ENCODE results near the gene DPPA5. TPM values are rescaled to one million over a fixed set of nuclear protein-coding genes. Genes with fewer than 3 reads are reported as not detected.
"Not testable (repeated sequence)": the region's sequence is repeated elsewhere in the genome, so short reads cannot be mapped to it uniquely, and the experiment has no call there.

The DPPA5 gene
- total and polyA plus RNA-seq, 2 donors (not counting 1 experiment from before 2014, with no cell fraction given), result not detected

DNA sequence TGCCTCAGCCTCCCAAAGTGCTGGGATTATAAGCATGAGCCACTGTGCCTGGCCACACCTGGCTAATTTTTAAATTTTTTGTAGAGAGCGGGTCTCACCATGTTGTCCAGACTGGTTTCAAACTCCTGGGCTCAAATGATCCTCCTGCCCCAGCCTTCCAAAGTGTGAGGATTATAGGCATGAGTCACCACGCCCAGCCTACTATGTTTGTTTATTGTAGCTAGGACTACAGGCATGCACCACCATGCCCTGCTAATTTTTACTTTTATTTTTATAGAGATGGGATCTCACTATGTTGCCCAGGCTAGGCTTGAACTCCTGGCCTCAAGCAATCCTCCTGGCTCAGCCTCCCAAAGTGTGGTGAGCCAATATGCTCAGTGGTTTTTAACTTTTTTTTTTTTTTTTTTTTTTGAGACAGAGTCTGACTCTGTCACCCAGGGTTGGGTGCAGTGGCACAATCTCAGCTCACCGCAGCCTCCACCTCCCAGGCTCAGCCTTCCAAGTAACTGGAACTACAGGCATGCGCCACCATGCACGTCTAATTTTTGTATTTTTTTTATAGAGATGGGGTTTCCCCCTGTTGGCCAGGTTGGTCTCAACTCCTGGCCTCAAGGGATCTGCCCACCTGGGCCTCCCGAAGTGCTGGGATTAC lies 28.5 kb upstream of the DPPA5 start:
- H4K20me1 ChIP-seq (ENCODE audit: control insufficient read depth, insufficient read depth, low read length, poor library complexity, severe bottlenecking), result no peaks in the 10 kb centered on the region
- no peak overlapping the region for H3K4me3 Mint-ChIP-seq
- intact Hi-C loops (cut with micrococcal nuclease), result no loop called here
- H3K27me3 Mint-ChIP-seq, result no peaks in the 10 kb centered on the region
- H3K9me3 ChIP-seq (ENCODE audit: control extremely low read depth in 1 of 3, control insufficient read depth in 2 of 3, insufficient read depth in 1 of 3, low read length in 2 of 3), result no peaks in the 10 kb centered on the region
- H3K9ac ChIP-seq (ENCODE audit: low read length), result no peak overlapping the region
- H3K27me3 ChIP-seq (replicated peaks in 1 of 4; ENCODE audit: control extremely low read depth in 1 of 4, control insufficient read depth in 3 of 4, insufficient read depth in 4 of 4, low read length in 3 of 4), result no peaks in the 10 kb centered on the region
- ChIA-PET POLR2A (no interaction called here), CTCF (interaction anchor here (0.6 kb wide), 1 partner anchor 219 kb away, joined by 4 read pairs; no protein-coding TSS in a partner anchor)
- no peak for TF ChIP-seq EZH2 (IDR thresholded peaks at IDR 0.05; ENCODE audit: borderline replicate concordance, insufficient read depth, low read depth, low read length, poor library complexity, severe bottlenecking)
- TF ChIP-seq, protein P1, sequence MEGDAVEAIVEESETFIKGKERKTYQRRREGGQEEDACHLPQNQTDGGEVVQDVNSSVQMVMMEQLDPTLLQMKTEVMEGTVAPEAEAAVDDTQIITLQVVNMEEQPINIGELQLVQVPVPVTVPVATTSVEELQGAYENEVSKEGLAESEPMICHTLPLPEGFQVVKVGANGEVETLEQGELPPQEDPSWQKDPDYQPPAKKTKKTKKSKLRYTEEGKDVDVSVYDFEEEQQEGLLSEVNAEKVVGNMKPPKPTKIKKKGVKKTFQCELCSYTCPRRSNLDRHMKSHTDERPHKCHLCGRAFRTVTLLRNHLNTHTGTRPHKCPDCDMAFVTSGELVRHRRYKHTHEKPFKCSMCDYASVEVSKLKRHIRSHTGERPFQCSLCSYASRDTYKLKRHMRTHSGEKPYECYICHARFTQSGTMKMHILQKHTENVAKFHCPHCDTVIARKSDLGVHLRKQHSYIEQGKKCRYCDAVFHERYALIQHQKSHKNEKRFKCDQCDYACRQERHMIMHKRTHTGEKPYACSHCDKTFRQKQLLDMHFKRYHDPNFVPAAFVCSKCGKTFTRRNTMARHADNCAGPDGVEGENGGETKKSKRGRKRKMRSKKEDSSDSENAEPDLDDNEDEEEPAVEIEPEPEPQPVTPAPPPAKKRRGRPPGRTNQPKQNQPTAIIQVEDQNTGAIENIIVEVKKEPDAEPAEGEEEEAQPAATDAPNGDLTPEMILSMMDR (IDR thresholded peaks at IDR 0.05), result no peak
- no peak overlapping the region for H3K4me2 ChIP-seq (replicated peaks; ENCODE audit: low read depth, low read length, poor library complexity, severe bottlenecking)
- ATAC-seq (ENCODE audit: low read depth), result no peak
- no peaks in the 10 kb centered on the region for H3K9me3 Mint-ChIP-seq (ENCODE audit: insufficient read depth)
- no peaks in the 10 kb centered on the region for H3K36me3 ChIP-seq (replicated peaks in 1 of 2; ENCODE audit: control extremely low read depth in 1 of 2, control insufficient read depth in 1 of 2, extremely low read depth in 1 of 2, insufficient read depth in 2 of 2, low read length in 1 of 2)
- H3K4me1 ChIP-seq (ENCODE audit: control insufficient read depth in 2 of 2, insufficient read depth in 2 of 2, low read length in 2 of 2), result no peaks in the 10 kb centered on the region
- no peak overlapping the region for H3K27ac ChIP-seq (ENCODE audit: low read length in 2 of 2)
- no CpG with 5 or more reads among the region's 6 CpGs for WGBS (ENCODE audit: insufficient coverage)
- no peak overlapping the region for H3K27ac Mint-ChIP-seq
- H3K4me3 ChIP-seq (ENCODE audit: control extremely low read depth in 1 of 5, extremely low read depth in 1 of 5, insufficient read depth in 1 of 5, low read depth in 2 of 5, low read length in 4 of 5), result no peak overlapping the region
- DNase-seq, result no peak
- H2AFZ ChIP-seq (ENCODE audit: insufficient read depth, low read depth, low read length, poor library complexity, severe bottlenecking), result no peak overlapping the region
- no peaks in the 10 kb centered on the region for H3K4me1 Mint-ChIP-seq
- H3K79me2 ChIP-seq (ENCODE audit: control insufficient read depth, insufficient read depth, low read length), result no peaks in the 10 kb centered on the region

DNA sequence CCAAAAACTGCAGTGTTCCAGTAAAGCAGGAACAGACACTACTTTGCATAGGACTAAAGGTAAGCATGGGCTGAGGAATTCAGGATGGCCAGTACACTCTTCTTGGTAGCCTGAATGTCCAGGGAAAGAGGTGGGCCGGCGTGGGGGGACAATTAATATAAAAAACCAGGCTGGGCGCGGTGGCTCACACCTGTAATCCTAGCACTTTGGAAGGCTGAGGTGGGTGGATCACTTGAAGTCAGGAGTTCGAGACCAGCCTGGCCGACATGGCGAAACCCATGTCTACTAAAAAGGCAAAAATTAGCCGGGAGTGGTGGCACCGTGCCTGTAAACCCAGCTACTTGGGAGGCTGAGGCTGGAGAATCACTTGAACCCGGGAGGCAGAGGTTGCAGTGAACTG lies 27.5 kb upstream of the DPPA5 start:
- intact Hi-C loops (cut with micrococcal nuclease); H3K27ac ChIP-seq (ENCODE audit: low read length in 2 of 2); H3K27me3 ChIP-seq (replicated peaks in 1 of 4; ENCODE audit: control extremely low read depth in 1 of 4, control insufficient read depth in 3 of 4, insufficient read depth in 4 of 4, low read length in 3 of 4); ATAC-seq (ENCODE audit: low read depth); H3K4me1 Mint-ChIP-seq; H3K9me3 ChIP-seq (ENCODE audit: control extremely low read depth in 1 of 3, control insufficient read depth in 2 of 3, insufficient read depth in 1 of 3, low read length in 2 of 3); H3K36me3 ChIP-seq (replicated peaks in 1 of 2; ENCODE audit: control extremely low read depth in 1 of 2, control insufficient read depth in 1 of 2, extremely low read depth in 1 of 2, insufficient read depth in 2 of 2, low read length in 1 of 2); H3K4me2 ChIP-seq (replicated peaks; ENCODE audit: low read depth, low read length, poor library complexity, severe bottlenecking); POLR2A ChIA-PET; H3K9me3 Mint-ChIP-seq (ENCODE audit: insufficient read depth); H3K9ac ChIP-seq (ENCODE audit: low read length); H3K27me3 Mint-ChIP-seq; DNase-seq; H4K20me1 ChIP-seq (ENCODE audit: control insufficient read depth, insufficient read depth, low read length, poor library complexity, severe bottlenecking); CTCF ChIA-PET; H3K4me3 Mint-ChIP-seq; H3K4me1 ChIP-seq (ENCODE audit: control insufficient read depth in 2 of 2, insufficient read depth in 2 of 2, low read length in 2 of 2); H3K4me3 ChIP-seq (ENCODE audit: control extremely low read depth in 1 of 5, extremely low read depth in 1 of 5, insufficient read depth in 1 of 5, low read depth in 2 of 5, low read length in 4 of 5); H3K27ac Mint-ChIP-seq; H3K79me2 ChIP-seq (ENCODE audit: control insufficient read depth, insufficient read depth, low read length); H2AFZ ChIP-seq (ENCODE audit: insufficient read depth, low read depth, low read length, poor library complexity, severe bottlenecking): not testable (repeated sequence)
- 92% methylated on average over 10 of the region's 10 CpGs for WGBS (ENCODE audit: insufficient coverage)

Data from B cell (primary cell).